Stimulated activated CD8-positive, alpha-beta memory T cell treated with anti-CD3 and anti-CD28 coated beads, Interleukin-12 subunit alpha, Interleukin-12 subunit beta, amount 100 ng/mL, for 24 hours (primary cell): ENCODE results near the gene PELI3.

Experiments used
- DNase-seq: peaks from one replicate; pipeline ENCODE4 v3.0.0-alpha.2; 2020; ENCODE audit errors: extremely low read depth

The PELI3 gene

GRCh38 chr11:66497206-66497605 is 30.5 kb downstream of the PELI3 start:
- no peak for DNase-seq

DNA sequence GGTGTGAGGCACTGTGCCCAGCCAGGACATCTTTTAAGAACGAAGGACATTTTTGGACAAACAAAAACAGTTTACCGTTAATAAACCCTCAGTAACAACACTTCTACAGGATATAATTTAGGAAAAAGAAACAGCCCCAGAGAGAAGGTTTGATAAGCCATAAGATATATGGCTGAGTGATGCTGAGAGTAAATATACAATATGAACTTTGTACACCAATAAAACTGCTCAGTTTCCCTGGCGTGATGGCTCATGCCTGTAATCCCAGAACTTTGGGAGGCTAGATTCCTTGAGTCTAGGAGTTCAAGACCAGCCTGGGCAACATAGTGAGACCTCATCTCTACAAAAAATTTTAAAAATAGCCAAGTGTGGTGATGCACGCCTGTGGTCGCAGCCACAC is 31.8 kb downstream of the PELI3 start:
- DNase-seq: no peak

GRCh38 chr11:66505276-66505816 is 38.6 kb downstream of the PELI3 start:
- DNase-seq: no peak

DNA sequence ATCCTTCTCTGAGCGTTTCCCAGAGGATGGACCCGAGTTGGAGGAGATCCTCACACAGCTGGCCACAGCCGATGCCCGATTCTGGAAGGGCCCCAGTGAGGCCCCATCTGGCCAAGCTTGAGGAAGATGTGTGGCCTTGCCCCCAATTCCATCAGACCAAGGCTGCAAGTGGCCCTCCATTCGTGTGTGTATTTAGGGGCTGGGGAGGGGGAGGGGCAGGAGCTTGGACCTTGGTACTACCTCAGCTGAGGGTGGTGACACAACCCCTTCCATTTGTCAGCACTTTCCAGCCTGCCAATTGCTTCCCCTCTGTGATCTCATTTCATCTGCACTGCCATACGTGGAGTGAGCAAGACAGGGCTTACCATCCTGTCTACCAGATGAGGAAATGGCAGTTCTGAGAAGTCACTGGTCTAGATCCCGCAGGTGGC is 42.4 kb downstream of the PELI3 start:
- DNase-seq: no peak

GRCh38 chr11:66510271-66510989 is 43.7 kb downstream of the PELI3 start, which contains the start of gene BBS1:
Gene BBS1, plus strand, starts transcription at chr11:66510635. Its CDS starts 25 bp downstream, at chr11:66510660.
- DNase-seq: peak; percentile 55

DNA sequence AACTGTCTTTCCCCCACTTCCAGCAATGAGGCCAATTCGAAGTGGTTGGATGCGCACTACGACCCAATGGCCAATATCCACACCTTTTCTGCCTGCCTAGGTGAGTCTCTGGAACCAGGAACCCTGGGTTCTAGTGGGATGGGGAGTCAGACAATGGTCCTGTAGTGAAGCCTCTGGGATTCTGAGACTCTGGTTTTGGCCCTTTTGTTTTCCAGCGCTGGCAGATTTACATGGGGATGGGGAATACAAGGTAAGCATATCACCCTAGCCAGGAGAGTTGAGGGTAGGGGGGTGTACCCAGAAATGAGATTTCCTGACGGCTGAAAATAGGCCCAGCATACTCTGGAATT is 44.3 kb downstream of the PELI3 start:
- DNase-seq: no peak

DNA sequence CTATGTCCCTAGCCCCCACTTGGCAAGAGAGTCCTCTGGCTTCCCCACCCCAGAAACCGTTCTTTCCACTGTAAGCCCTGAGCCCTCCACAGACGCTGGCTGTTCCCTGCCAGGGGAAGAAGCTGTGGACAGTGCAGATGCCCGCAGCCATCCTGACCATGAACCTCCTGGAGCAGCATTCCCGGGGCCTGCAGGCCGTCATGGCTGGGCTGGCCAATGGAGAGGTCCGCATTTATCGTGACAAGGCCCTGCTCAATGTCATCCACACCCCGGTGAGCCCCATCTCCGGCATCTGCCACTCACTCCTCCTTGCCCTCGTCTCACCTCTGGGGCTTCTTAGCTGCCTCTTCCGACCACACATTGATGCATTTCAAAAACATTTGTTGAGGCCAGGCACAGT is 56.9 kb downstream of the PELI3 start:
- no peak for DNase-seq

DNA sequence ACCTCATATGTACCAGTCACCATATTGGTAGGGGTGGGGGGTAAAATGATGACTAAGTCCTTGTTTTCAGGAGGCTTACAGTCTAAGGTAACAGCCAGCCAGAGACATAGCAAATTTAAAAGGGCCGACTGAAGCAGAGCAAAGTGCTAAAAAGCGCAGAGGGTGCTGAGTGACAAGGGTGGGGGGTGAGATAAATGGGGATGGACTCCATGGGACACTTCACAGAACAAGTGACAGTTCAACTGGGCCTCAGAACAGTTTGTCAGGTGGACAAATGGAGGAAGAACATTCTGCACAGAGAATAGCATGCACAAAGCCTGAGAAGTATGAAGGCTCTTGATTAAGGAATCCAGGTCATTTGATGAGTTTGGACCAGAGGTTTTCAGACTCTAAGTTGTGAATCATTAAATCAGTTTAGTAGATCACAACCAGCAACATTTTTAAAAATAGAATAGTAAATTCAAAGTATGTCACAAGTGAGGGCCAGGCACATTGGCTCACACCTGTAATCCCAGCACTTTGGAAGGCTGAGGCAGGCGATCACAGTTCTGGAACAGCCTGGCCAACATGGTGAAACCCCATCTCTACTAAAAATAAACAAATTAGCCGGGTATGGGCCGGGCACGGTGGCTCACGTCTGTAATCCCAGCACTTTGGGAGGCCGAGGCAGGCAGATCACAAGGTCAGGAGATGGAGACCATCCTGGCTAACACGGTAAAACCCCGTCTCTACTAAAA is 57.8 kb downstream of the PELI3 start:
- no peak for DNase-seq
